Eye (tissue), 1 donor: ENCODE measurements around the gene MBD5.

Experiments
- DNase-seq: peaks from one replicate; pipeline ENCODE4 v3.0.0-alpha.2; 2015

MBD5 gene

DNA sequence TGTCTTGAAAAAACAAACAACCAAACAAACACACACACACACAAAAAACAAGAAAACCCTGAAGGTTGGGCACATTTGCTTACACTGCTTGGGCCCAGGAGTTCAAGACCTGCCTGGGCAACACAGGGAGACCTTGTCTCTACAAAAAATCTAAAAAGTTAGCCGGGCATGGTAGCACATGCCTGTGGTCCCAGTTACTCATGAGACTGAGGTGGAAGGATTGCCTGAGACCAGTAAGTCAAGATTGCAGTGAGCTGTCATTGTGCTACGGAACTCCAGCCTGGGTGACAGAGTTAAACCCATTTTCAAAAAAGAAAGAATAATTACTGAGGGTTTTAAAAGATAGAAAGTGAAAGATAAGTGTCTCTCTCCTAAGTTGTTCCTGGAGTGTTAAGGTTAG is 103.4 kb downstream of the MBD5 start:
- no peak for DNase-seq

DNA sequence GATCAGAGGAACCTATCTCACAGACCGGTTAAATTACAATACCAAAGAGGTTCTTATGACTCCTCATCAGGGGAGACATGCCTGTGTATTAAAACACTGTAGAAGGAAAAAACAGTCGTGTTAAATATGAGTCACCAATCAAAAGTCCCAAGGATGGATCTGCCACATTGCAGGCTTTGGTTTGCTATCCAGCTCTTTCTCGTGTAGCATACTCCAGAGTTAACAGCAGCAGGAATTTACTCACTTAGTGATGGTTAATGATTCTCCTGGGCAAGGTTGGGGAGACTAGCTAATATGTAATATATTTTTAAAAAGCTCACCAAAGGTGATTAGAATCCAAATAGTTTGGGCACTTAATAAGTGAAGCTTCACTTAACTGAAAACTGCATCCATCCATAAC is 109.7 kb downstream of the MBD5 start:
- no peak for DNase-seq

DNA sequence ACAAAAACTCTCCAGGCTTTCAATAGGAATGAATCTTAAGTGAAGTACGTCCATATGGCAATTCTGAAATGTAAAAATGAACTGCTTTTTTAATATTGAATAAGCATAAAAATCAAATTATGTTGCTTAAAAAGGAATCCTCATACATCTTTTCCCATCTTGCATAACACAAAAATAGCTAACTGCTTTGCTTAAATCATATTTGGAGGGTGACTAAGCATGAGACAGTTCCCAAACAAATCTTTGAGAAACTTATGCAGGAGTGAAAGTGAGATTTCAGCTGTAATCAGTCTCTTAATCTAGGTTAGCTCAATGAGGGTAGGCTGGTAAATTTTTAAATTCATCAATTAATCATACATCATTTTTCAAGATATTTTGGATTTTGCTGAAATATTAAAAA is 111.5 kb downstream of the MBD5 start:
- DNase-seq, result no peak

DNA sequence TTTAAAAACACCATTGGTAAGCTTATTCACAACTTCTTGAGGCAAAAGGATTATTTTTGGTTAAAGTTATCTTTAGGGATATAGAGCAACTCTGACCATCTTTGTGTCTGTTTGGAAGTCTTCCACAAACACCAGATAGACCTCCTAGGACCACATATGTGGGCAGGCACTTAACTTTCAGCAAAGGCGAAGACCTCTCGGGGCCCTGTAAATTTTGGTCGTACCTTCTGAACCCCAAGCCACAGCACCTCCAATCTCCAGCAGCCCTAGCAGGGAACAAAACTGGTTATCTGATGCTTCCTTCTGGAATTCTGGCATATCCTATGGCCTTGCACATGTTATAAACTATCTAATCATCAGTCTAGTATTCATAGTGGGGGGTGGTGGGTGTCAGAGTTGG is 114.8 kb downstream of the MBD5 start:
- no peak for DNase-seq

DNA sequence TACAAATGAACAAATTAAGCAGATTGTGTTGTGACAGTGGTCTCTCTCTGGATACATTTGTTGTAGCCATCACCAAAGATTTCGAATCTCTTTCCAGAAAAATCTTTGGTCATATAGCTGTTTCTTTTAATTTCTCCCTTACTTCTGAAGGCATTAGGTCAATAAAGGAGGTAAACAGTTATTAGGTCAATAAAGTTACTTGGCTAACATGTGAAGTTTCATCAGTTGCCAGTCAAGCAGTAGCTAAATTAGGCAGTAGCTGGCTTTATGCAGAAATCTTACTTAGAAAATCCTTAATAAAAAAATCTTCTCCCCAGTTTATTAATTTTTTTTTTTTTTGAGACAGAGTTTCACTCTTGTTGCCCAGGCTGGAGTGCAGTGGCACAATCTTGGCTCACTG is 115.5 kb downstream of the MBD5 start:
- DNase-seq, result no peak

DNA sequence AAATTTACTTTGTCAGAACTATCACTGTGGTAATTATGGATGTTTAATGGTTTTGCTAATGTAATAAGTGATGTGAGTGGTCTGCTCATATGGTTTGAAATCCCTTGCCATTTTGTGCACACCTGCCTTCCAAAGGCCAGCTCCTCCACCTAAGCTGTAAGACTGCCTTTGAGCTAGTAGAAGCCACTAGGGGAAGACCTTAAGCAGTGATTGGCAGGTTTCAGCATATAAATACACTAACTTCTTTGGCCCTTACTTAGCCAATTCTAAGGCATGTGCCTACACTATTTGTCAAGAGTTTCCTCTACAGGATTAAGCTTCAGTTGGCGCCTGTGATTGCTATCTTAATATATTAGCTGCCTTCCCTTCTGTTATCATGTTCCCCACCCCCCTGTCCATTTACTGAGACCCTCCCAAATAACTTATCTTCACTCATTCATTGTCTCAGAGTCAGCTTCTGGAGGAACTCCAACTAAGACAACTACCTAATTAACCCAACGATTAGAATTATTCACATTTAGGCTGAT is 141.1 kb downstream of the MBD5 start:
- DNase-seq, result no peak

DNA sequence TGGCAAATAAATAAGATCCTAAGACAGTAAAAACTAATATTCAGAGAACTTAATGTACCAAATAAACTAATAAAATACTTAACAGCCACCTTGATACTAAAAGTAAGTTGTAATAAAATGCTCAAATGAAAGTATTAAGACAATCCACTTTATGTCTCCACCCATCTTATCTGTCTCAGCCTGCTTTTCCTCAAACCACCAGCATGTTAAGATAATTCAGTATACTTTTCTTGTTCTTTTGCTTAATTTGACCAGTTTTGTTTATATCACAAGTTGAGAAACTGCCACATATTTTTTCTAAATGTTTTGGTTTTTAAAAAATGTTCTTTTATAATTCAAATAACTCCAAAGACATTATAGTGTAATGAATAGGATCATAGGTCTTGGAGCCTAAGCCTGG is 142.0 kb downstream of the MBD5 start:
- no peak for DNase-seq

DNA sequence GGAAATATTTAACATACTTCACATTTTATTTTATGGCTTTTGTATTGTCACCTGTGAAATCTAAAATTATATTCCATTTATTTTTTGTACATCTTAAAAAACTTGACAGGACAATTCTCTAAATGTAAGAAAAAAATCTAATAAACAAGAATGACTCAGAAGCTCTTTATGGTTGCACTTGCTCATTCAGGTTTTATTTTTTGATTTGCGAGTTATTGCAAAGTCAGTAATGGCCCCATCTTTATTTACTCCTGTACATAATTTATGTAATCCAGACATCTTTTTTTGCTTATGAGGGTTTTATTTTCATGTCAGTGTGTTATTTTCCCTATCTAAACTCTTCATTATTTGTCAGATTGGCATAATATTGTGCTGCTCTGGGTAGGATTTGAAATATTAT is 145.1 kb downstream of the MBD5 start:
- DNase-seq, result no peak

DNA sequence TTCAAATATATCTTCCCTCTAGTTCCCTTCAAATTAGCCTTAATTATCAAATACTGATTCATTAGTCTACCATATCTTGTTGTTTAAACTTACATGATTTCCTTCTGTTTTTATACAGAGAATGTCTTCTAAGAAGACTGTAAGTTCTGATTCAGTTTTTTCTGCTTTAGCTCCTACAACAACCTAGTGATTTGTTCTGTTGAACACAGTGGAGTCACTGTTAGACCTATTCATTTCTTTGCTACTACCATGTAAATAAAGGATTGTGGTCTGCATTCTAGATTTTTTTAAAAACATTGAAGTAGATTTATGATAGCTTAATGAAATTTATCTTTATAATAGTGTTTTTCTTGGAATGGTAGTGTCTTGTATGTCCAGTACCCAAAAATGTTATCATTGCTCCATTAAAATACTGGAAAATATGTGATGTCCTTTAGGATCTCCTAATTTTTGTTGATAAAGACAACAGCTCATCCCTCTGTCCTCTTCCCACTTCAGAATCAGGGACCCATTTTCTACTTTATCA is 146.4 kb downstream of the MBD5 start:
- no peak for DNase-seq

DNA sequence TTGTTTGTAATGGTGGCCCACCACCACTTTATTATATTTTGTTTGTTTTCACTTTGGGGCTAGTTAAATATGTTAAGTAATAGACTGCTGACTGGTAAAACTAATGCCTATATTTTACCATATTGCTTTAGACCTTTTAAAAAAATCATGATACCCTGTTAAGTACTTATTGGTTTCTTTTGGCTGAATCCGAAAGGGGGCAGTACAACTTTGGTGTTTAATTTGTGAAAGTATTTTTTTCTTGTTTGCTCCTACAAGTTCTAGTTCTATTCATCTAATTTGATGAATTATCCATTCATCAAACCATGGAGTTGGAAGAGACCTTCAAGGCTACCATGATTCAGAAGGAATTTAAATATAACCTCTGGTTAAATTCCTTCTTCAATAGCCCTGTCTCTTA is 147.0 kb downstream of the MBD5 start:
- DNase-seq, result no peak

DNA sequence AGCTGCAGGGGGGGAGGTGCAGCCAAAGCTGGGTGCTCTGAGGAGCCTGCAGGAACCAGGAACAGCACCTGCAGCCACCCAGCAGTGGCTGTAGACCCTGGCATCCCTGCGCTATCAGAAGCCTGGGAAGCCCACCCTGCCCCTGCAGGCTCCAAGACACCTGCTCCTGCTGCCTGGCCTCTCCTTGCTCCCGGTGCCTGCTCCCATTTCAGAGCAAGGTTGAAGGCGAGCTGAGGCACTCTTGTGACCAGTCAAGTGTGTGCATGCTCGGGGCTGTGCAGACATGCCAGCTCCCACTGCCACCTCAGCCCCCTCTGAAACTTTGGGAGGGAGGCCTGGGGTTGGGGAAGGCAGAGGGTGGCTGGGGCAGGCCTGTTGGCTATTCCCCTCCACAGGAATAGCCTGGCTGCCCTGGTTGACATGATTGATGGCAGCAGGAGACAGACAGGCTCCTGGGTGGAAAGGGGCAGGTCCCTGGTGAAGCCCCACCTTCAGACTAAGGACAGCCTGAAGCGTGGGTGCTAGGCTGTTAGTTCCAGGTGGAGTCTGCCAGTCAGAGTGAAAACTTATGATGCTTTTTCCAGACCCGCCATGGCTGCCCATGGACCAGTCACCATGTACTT is 151.4 kb downstream of the MBD5 start:
- DNase-seq, result no peak

DNA sequence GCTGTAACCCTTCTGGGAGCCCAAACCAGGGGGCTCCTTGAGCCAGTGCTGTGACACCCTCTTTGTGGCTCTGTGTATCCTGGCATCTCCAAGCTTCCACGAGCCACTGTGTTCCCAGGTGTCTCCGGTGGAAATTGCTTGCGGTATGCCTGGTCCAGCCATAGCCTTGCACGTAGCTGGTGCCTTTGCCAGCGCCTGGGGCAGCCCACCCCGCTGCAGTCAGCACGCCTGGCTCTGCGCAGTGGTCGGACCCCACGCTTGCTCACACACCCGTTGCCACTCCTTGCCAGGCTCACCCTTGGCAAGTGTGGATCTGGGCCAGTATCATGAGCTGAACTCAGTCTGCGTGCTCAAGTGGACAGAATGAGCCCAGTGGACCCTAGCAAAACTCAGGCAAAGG is 152.3 kb downstream of the MBD5 start:
- no peak for DNase-seq

DNA sequence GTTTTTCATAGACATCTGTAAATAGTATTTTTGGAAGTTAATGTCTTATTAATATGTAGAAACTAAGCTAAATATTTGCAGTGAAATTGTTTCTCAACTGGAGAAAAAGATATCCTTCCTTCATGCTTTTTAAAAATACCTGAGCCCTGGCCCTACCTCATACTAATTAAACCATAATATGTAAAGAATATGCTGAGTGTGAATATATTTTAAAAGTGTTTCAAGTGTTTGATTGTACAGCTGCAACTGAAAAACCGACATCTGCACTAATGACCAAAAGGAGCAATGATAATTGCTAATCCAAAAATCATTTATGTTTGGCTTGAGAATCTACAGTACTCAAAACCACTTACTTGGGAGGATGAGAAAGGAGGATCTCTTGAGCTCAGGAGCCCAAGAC is 156.7 kb downstream of the MBD5 start:
- no peak for DNase-seq

DNA sequence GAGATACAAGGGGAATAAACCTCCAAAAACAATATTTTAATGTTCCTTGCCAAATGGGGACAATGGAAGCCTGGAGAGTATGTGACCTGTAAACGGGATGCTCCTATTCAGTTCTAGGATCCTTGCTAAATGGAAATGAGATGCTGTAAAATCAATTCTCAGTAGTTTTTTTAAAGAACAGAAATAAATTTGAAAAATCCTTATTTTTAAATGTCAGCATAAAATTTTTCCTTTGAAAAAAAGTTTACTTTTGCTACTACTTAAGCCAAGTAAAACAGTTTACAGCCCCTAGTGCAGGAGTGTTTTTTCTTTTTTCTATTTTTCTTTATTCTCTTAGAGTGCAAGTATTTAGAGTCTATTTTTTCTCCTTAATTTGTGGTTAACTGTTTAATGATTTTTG is 158.8 kb downstream of the MBD5 start:
- no peak for DNase-seq

DNA sequence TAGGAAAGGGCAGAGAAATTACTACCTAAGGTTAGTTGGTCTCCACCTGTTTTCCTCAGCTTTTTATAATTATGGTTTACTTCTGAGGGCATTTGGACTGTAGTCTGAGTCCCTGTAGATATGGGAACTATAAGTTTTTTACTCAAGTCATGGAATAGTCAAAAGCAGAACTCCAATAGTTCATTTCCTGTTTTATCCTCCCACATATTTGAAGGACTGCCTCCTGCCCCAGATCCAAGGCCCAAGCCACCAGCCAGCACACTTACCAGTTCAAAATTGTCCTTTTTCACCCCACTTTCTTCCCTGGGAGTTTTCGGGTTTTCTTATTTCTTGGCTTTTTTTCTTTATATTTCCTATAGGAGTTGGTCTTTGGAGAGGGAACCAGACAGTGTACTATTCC is 164.1 kb downstream of the MBD5 start:
- no peak for DNase-seq

DNA sequence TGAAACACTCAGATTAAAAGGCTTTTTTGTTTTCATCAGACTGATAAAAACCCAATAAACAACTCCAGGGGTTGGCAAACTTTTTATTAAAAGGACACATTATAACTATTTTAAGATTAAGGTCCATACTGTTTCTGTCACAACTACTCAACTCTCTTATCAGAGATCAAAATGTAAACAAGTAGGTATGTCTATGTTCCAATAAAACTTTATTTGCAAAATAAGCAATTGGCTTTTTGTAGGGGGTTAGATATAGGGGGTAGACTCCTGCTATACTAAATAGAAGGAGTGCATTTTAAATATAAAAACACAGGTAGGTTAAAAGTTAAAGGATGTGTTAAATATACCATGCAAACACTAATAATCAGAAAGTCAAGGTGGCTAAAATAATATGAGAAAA is 174.0 kb downstream of the MBD5 start:
- DNase-seq, result no peak

DNA sequence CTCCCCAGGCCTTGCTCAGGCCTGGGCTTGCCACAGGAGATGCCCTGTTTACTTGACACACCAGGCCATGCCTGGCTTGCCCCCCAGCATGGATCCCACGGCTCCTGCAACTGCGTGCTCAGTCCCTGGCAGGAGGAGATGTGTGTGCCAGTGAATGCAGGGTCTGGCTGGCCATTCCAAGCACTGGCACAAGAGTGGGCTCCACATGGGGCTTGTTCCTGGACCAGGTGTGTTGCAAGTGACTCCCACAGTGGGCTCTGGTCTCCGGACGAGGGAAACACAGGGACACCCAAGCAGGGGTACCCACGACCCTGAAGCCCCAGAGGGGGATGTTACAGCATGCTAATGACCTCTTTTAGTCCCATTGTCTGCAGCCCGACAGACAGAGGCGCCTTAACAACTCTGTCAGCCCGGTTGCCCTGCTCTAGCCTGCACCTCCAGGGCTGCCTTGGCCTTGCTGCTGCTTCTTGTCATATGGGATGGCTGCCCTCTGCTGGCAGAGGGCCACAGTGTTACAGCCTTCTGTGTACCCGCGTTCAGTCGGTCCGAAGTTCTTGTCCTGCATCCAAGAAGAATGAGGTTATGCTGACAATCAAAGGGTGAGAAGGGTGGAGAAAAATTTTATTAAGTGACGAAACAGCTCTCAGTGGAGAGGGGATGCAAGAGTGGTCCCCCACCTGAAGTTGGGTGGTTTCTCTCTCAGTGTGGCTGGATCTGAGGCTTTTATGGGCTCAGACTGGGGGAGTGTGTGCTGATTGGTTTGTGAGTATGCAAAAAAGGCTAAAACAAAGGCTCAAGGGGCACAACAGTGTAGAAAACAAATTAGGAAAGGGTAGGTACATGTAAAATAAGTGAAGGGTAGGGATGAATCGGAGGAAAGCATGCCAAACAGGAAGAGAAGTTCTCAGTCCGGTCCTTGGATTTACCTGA is 180.4 kb downstream of the MBD5 start:
- DNase-seq, result no peak

DNA sequence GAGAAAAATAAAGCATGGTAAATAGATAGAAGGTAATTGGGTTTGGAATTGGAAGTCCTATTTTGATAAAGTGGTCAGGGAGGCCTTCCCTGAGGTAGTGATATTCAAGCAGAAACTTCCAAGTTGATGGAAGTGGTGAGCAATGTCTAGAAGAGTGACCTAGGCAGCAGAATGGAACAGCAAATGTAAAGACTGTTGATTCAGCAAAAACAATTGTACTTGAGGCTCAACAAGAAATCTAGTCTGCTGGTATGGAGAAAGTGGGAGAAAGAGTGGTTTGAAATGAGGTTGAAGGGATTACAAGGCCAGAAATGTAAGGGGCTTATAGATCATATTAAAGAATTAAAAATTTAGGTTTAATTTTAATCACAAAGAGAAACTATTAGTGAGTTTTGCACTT is 181.3 kb downstream of the MBD5 start:
- DNase-seq, result no peak

DNA sequence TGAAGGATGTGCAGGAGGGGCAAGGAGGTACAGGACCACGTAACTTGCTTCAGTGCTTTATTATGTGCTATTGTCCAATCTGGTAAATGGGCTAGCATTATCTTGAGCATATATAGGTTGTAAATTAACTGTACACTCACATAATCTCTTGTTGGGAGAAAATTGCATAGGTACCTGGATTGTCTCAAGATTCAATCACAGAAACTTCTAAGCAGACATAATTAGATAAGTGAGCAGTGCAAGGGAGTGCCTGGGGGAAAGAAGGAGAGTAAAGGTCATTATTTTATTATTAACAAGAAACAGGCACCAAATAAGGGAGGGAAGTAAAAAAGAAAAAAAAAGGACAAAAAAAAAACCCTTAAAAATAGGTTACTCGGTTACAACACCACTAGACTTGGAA is 186.2 kb downstream of the MBD5 start:
- DNase-seq, result no peak

DNA sequence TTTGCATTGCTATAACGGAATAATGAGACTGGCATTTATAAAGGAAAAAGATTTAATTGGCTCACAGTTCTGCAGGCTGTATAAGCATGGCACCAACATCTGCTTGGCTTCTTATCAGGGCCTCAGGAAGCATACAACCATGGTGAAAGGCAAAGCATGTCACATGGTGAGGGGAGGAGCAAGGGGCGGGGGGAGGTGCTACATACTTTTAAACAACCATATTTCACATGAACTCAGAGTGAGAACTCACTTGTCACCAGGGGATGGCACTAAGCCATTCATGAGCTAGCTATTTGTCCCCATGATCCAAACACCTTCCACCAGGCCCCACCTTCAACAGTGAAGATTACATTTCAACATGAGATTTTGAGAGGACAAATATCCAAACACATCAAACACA is 188.7 kb downstream of the MBD5 start:
- no peak for DNase-seq

DNA sequence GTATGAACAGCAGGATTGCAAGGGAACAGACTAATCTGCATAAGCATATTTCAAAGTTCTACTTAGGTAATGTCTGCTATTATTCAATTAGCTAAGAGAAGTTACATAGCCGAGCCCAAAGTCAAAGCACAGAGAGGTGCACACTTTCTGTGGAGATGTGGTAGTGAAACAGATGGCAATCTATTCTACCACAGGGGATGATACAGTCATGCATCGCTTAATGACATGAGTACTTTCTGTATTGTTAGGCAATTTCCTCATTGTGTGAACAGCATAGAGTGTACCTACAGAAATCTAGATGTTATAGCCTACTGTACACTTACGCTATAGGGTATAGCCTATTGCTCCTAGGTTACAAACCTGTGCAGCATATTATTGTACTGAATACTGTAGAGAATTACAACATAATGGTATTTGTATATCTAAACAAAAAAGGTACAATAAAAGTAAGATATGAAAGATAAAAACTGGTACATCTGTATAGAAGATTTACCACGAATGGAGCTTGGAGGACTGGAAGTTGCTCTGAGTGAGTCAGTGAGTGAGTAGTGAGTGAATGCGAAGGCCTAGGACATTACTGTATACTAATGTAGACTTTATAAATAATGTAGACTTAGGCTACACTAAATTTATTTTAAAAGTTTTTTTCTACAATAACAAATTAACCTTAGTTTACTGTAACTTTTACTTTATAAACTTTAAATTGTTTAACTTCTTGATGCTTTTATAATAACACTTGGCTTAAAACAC is 197.6 kb downstream of the MBD5 start:
- DNase-seq, result no peak

DNA sequence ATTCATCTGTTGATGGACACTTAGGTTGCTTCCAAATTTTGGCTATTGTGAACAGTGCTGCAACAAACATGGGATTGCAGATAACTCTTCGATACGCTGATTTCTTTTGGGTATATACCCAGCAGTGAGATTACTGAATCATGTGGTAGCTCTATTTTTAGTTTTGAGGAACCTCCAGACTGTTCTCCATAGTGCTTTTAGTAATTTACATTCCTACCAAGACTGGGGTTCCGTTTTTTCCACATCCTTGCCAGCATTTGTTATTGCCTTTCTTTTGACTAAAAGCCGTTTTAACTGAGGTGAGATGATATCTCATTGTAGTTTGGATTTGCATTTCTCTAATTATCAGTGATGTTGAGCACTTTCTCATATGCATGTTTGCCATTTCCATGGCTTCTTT is 200.3 kb downstream of the MBD5 start:
- DNase-seq, result no peak

DNA sequence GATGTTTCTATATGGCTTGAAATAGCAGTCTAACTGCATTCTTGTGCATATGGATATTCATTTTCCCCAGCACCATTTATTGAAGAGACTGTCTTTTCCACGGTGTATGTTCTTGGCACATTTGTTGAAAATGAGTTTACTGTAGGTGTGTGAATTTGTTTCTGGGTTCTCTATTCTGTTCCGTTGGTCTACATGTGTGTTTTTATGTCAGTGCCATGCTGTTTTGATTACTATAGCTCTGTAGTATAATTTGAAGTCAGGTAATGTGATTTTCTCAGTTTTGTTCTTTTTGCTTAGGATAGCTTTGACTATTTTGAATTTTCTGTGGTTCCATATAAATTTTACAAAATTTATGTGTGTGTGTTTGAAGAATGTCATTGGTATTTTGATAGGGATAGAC is 201.0 kb downstream of the MBD5 start:
- DNase-seq, result no peak

DNA sequence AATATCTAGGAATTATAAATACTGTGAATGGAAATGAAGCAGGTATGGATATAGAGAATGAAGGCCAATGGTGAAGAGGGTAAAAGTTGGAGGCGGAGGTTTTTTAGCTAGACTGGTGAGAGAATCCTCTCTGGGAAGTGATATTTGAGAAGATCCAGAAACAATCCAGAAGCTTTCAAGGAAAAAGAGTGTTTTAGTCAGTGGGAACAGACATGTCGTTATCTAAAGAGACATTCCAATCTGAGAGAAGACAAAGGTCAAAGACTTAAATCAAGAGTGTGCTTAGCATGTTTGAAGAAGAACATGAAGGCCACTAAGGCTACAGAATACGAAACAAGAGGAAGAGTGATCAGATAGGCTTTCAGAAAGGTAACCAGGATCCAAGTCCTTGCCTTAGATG is 211.0 kb downstream of the MBD5 start:
- no peak for DNase-seq
